HepG2 (cell line): ENCODE results near the gene NFIC. TPM values are rescaled to one million over a fixed set of nuclear protein-coding genes. Genes with fewer than 3 reads are reported as not detected.

ENCODE experiments used
- AGO2 ChIP-seq: fragments of 200-400 bp; formaldehyde crosslinking; optimal IDR thresholded peaks from 2 replicates; pipeline ENCODE3; 2017; ENCODE audit warnings: mild to moderate bottlenecking, low read depth, low read length, moderate library complexity
- ARHGAP35 ChIP-seq: sonication (generic); formaldehyde crosslinking; IDR thresholded peaks from 2 replicates; pipeline ENCODE4 v1.9.0; 2022; ENCODE audit warnings: mild to moderate bottlenecking, inconsistent platforms, moderate library complexity, missing genetic modification reagents, borderline replicate concordance
- ATF1 ChIP-seq: IDR thresholded peaks from 2 replicates; pipeline ENCODE4 v1.6.1; 2016; ENCODE audit warnings: mild to moderate bottlenecking, control low read depth
- CCDC6 ChIP-seq: sonication (generic); formaldehyde crosslinking; IDR thresholded peaks from 2 replicates; pipeline ENCODE4 v1.8.1; 2022; ENCODE audit warnings: mild to moderate bottlenecking, missing genetic modification reagents, moderate library complexity
- ELK4 ChIP-seq: sonication (generic); formaldehyde crosslinking; IDR thresholded peaks from 2 replicates; pipeline ENCODE4 v1.9.0; 2021; ENCODE audit warnings: missing genetic modification reagents, borderline replicate concordance
- FUBP1 ChIP-seq: sonication (generic); formaldehyde crosslinking; IDR thresholded peaks from 2 replicates; pipeline ENCODE4 v1.5.1; 2020; ENCODE audit warnings: missing genetic modification reagents, mild to moderate bottlenecking, borderline replicate concordance
- HES4 ChIP-seq: sonication (generic); formaldehyde crosslinking; IDR thresholded peaks from 2 replicates; pipeline ENCODE4 v1.9.0; 2021; ENCODE audit warnings: mild to moderate bottlenecking, missing genetic modification reagents, borderline replicate concordance
- HNF4A ChIP-seq: sonication (generic); formaldehyde crosslinking; IDR thresholded peaks from 2 replicates; pipeline ENCODE4 v1.4.0; 2020; ENCODE audit warnings: missing genetic modification reagents
- KDM3A ChIP-seq: IDR thresholded peaks from 2 replicates; pipeline ENCODE4 v1.6.1; 2018; ENCODE audit warnings: low read depth, missing compliant biosample characterization
- NFE2L1 ChIP-seq: sonication (generic); formaldehyde crosslinking; IDR thresholded peaks from 2 replicates; pipeline ENCODE4 v1.4.0; 2020; ENCODE audit warnings: missing genetic modification reagents, mild to moderate bottlenecking, borderline replicate concordance
- ONECUT2 ChIP-seq: sonication (generic); formaldehyde crosslinking; IDR thresholded peaks from 2 replicates; pipeline ENCODE4 v1.4.0; 2020; ENCODE audit warnings: missing genetic modification reagents
- PHF21A ChIP-seq: sonication (generic); formaldehyde crosslinking; IDR thresholded peaks from 2 replicates; pipeline ENCODE4 v1.5.0; 2020; ENCODE audit warnings: mild to moderate bottlenecking, missing genetic modification reagents
- RFXANK ChIP-seq: IDR thresholded peaks from 2 replicates; pipeline ENCODE4 v1.6.1; 2016
- SP2 ChIP-seq: sonication (generic); formaldehyde crosslinking; IDR thresholded peaks from 2 replicates; pipeline ENCODE4 v1.5.1; 2020; ENCODE audit warnings: mild to moderate bottlenecking, missing genetic modification reagents
- ZBTB49 ChIP-seq: sonication (generic); formaldehyde crosslinking; IDR thresholded peaks from 2 replicates; pipeline ENCODE4 v1.4.0; 2020; ENCODE audit warnings: missing genetic modification reagents, borderline replicate concordance
- ZEB1 ChIP-seq: IDR thresholded peaks from 2 replicates; pipeline ENCODE4 v1.6.1; 2012; ENCODE audit warnings: mild to moderate bottlenecking, low read depth, inconsistent platforms; ENCODE audit not compliant: insufficient replicate concordance
- ZNF24 ChIP-seq: fragments of 450-650 bp; IDR thresholded peaks from 2 replicates; pipeline ENCODE4 v1.6.1; 2017; ENCODE audit warnings: antibody characterized with exemption, mild to moderate bottlenecking
- ZNF326 ChIP-seq: sonication (generic); formaldehyde crosslinking; IDR thresholded peaks from 2 replicates; pipeline ENCODE4 v1.4.0; 2020; ENCODE audit warnings: missing genetic modification reagents, borderline replicate concordance
- ZNF335 ChIP-seq: sonication (generic); formaldehyde crosslinking; IDR thresholded peaks from 2 replicates; pipeline ENCODE4 v1.4.0; 2020; ENCODE audit warnings: missing genetic modification reagents
- ZNF34 ChIP-seq: sonication (generic); formaldehyde crosslinking; IDR thresholded peaks from 2 replicates; pipeline ENCODE4 v1.4.0; 2020; ENCODE audit warnings: mild to moderate bottlenecking, missing genetic modification reagents, borderline replicate concordance
- ZNF354B ChIP-seq: sonication (generic); formaldehyde crosslinking; IDR thresholded peaks from 2 replicates; pipeline ENCODE4 v1.8.0; 2022; ENCODE audit warnings: mild to moderate bottlenecking, missing genetic modification reagents
- ZNF512B ChIP-seq: sonication (generic); formaldehyde crosslinking; IDR thresholded peaks from 2 replicates; pipeline ENCODE4 v1.5.1; 2020; ENCODE audit warnings: missing genetic modification reagents, mild to moderate bottlenecking, borderline replicate concordance
- ZNF781 ChIP-seq: sonication (generic); formaldehyde crosslinking; IDR thresholded peaks from 2 replicates; pipeline ENCODE4 v1.5.1; 2020; ENCODE audit warnings: borderline replicate concordance, mild to moderate bottlenecking, missing genetic modification reagents; ENCODE audit errors: not compliant biosample characterization
- ZSCAN31 ChIP-seq: sonication (generic); formaldehyde crosslinking; IDR thresholded peaks from 2 replicates; pipeline ENCODE4 v1.5.0; 2020; ENCODE audit warnings: low read depth, mild to moderate bottlenecking, missing genetic modification reagents
- polyA plus RNA-seq, 8 experiments: library from polyadenylated mRNA; depleted of rRNA in 3 of 8; stranded (reverse) in 7 of 8; unstranded in 1 of 8; fragments of >200 nt; fragmentation: Illumina TruSeq in 4 of 8; extraction: Trizol in 4 of 8; gene quantifications; 2 replicates each; pipeline versions ENCODE4 v1.2.1 to v1.2.3, GENCODE V29; 2011 to 2016; ENCODE audit warnings: low read depth in 4 of 8, missing spikeins in 1 of 8, mixed read lengths in 1 of 8; ENCODE audit not compliant: insufficient read depth in 1 of 8
- total RNA-seq, 5 experiments: library from RNA; depleted of rRNA; stranded (reverse); fragments of >200 nt; fragmentation: Illumina TruSeq; extraction: Trizol; gene quantifications; 2 replicates each; pipeline ENCODE4 v1.2.3, GENCODE V29; 2016; ENCODE audit warnings: low read depth in 1 of 5

Gene NFIC
- total and polyA plus RNA-seq, 2 of the 13 experiments (the other 11 are each of a cell fraction or from before 2014, with no cell fraction given) = 1.3 to 2.5 TPM

- TF ChIP-seq ONECUT2 (no peak; the same call in 1 of the 2 replicates), KDM3A (no peak), CCDC6 (CRISPR knock-in tag) (no peak), NFE2L1 (CRISPR knock-in tag) (no peak), HNF4A (CRISPR knock-in tag) (peak; percentile 83), RFXANK (no peak), ZNF354B (CRISPR knock-in tag) (no peak), AGO2 (no peak), ZNF781 (CRISPR knock-in tag) (no peak), ELK4 (CRISPR knock-in tag) (no peak), ZNF512B (CRISPR knock-in tag) (peak; percentile 76; the same call in 1 of the 2 replicates), HES4 (no peak), ZNF335 (CRISPR knock-in tag) (no peak), PHF21A (CRISPR knock-in tag) (peak; percentile 80), SP2 (CRISPR knock-in tag) (no peak), ARHGAP35 (no peak), ZNF34 (CRISPR knock-in tag) (no peak), ZBTB49 (CRISPR knock-in tag) (no peak), ZNF24 (no peak), FUBP1 (CRISPR knock-in tag) (no peak), ZSCAN31 (CRISPR knock-in tag) (no peak), ZNF326 (CRISPR knock-in tag) (no peak), ATF1 (CRISPR knock-in tag) (no peak), ZEB1 (peak; percentile 31)
Observed at GRCh38 chr19:3411636-3412035, 45.3 kb downstream of the NFIC start (continued).
